Activated CD8-positive, alpha-beta memory T cell treated with anti-CD3 and anti-CD28 coated beads, Interleukin-2, amount 50 U/mL, for 48 hours (primary cell): ENCODE measurements around the gene THAP4.
"Not testable (repeated sequence)": the region's sequence is repeated elsewhere in the genome, so short reads cannot be mapped to it uniquely, and the experiment has no call there.

Experiments used
- DNase-seq: peaks from one replicate; pipeline ENCODE4 v3.0.0-alpha.2; 2020

Gene THAP4

DNA sequence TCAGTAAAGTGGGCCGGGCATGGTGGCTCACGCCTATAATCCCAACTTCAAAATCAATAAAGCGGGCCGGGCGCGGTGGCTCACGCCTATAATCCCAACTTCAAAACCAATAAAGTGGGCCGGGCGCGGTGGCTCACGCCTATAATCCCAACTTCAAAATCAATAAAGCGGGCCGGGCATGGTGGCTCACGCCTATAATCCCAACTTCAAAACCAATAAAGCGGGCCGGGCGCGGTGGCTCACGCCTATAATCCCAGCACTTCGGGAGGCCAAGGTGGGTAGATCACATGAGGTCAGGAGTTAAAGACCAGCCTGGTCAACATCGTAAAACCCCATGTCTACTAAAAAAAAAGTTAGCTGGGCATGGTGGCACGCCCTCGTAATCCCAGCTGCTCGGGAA is 25.8 kb upstream of the THAP4 start:
- not testable (repeated sequence) for DNase-seq

DNA sequence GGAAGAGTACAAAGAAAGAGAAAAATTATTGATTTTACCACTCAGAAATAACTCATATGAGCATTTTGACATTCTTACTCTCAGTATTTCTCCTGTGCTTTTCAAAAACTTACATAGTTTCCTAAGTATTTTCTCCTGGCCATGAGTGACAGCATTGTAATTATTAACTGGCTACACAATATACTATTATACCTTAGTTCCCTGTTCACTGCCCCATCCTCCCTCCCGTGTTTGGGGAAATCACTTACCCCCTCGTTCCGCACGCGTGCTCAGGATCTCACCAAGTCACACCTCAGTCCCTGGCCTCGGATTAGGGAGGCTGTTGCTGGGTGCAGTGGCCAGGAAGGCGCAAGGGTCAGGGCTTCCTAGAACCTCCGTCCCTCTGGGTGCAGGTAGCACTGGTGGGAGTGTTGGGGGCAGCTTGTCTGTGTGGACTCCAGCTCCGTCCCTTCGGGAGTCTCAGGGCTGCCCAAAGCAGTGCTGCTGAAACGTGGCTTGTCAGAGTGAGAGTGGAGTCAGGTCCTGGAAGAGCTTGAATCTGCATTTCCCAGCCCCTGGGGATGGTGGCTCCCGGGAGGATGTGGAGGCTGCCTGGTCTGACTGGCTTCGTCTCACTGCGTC is 23.7 kb upstream of the THAP4 start:
- no peak for DNase-seq

DNA sequence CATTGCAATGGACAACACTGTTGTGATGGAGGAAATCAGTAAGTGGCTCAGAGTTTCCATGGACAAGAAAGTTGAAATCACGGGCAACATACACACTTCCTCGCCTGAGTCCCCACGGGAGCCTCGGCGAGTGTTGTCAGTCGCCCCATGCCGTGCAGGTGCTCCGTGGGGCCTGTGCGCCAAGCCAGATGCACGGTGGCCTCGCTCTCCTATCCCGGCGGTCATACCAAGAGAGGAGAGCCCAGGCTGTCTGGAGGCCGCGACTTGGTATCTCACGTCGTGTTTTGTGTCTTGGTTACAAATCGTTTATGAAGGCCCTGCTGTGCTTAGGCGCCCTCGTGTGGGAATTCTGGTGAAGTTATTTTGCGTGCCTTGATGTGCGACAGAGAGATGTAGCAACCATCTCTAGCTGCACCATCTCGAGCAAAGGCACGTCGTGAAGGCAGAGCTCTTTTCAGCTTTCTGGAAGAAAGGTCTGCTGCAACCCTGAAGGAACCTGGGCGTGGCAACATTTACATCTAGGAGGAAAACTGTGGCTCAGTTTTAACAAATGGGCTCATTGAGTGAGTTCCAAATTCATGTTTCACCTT is 22.3 kb upstream of the THAP4 start:
- DNase-seq, result no peak

DNA sequence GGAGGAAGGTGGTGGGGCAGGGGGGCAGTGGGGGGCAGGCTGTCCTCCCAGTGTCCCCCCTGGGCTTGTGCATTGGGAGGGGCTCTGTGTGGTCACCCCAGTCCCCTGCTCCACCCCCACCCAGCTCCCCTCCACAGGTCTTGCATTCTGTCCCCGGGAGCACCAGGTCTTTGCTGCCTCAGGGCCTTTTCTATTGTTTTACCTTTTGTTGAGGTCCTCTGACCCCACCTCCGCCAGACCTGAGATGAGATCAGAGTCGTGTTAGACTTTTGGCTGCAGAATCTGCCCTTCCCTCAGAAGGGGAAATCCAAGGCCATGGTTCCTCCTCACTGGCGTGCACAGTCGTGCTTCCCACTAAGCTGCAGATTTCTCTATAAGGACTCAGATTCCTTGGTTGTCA is 21.3 kb upstream of the THAP4 start:
- DNase-seq, result no peak

DNA sequence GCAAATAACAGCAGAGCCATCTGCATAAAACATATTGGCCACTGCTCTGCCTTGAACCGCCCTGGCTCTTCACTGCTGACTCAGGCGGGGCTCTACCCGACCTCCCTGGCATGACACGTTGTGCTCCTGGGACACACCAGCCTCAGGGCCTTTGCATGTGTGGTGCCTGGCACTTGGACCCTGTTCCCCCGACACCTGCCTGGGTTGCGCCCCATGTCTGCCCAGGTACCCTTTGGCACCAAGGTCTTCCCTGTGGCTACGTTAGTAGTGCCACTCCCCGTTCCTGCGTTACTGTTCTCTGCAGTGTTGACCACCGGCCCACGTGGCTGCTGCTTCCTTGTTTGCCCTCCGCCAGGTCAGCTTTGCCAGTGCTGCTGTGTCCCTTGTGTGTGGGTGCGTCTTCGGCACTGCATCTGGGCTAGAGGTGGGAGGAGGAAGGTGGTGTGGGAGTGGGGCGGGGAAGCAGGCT is 20.9 kb upstream of the THAP4 start:
- no peak for DNase-seq

DNA sequence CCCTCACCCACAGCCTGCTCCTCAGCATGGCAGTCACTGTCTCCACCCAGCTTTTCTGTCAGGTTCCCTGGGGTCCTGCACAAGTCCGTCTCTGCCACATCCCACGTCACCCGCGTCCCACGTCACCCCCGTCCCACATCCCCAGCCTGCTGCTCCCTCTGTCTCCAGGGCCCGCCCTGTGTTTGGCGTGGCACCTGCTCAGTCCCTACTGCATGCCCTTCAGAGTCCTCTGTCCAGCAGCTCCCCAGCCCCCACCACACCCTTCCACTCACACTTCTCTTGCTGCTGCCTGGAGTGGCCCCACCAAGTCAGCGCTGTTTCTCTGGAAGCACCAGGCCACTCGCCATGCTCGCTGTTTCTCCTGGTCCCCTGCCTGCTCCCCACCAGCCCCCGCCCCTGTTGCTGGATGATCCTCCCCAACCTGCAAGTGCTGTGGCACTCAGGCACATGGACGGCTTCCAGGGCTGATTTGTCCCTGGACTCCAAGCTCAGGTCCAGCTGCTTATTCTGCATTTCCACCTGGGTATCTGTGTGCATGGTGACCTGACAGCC is 19.3 kb upstream of the THAP4 start:
- DNase-seq, result no peak

DNA sequence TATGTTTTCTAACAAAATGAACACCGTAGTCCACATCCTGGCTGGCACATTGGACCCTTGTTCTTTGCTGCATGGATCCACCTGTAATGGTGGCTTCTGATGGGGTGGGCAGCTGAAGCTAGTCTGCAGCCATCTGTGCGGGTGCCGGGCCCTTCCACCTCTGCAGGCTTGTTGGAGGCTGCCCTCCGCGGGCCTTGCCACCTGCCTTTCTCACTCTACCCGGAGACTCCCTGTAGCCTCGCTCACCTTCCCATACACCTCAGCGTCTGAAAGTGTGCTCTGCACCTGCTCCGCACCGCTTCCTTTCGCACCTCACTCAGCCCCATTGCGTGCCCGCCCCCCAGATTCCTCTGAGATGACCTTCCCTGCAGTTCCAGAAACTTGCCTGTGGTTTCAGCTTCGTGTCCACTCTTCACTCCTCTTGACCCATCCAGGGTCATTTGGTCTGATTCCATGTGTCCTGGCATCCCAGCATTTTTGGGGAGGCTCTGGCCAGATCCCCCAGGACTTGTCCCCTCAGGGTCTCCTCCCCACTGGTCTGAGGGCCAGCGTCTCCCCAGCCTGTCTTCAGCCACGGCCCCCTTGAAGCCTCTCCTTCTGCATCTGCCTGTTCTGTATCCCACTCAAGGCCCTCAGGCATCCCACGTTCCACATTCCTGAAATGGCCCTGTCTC is 18.7 kb upstream of the THAP4 start:
- DNase-seq, result no peak

DNA sequence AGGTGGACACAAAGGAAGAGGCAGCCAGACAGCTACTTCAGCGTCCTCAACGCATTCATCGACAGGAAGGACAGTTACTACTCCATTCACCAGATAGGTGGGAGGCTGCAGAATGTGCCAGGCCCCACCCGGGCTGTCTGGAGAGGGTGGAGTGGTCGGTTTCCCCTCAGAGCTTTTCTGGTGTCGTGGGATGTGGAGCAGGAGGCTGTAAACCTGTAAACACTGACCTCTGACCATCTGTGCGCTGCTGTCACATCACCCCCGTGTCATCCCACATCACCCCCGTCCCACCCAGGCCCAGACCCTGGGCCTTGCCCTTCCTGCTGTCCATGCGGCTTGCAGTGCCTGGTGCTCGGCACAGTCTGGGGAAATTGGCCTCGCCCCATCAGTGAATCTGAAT is 17.6 kb upstream of the THAP4 start:
- no peak for DNase-seq

DNA sequence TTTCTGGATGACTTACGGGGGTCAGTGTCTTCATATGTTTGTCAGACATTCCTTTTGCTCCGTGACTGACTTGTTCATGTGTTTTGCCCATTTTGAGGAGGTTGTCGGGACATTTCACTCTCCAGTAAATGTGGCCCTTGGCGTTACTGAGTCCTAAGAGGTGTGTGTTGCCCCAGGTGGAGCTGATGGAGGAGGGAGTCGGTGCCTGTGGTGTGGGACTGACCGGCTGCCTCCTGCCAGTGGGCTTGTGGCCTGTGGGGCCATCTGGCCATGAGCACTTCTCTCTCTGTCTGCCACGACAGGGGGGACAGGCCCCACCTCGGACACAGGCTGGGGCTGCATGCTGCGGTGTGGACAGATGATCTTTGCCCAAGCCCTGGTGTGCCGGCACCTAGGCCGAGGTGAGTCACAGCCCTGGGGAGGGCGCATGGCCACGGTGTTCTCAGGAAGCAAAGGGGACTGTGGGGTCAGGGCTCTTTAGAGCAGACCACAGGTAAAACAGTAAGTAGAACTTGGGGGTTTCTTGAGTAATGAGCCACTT is 16.3 kb upstream of the THAP4 start:
- no peak for DNase-seq

DNA sequence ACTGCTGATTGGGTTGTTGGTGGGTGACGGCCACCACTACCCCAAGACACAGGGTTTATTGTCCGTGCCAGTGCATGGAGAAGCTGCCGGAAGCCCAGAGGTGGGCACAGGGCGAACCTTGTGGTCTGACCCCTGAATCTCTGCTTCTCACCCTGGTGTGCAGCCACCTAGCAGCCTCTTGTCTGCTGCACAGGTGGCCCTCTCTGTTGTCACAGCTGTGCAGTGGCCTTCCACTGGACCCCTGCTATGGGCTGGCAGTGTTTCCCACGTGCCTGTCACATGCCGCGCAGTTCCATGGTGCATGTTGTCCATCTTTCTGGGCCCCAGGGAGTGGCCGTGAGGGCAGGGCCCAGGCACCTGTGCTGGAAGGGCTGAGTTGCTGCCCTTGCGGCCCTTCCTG is 15.8 kb upstream of the THAP4 start:
- no peak for DNase-seq

DNA sequence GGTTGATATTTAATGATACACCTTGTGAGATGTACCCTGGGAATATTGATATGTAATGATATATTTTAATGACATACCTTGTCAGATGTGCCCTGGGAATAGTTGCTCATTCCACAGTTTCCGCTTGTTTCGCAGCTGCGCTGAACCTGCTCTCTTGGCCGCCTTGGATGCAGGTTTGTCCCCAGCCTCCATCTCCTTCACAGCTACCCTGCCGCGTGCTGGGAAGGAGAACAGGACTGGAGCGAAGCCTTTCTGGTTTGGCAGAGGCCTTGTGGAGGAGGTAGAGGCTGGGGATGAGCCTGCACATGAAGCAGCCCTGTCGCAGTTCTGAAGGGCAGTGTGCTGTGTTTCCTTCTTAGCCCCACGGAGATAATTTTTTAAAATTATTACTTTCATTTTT is 15.2 kb upstream of the THAP4 start:
- DNase-seq, result no peak

DNA sequence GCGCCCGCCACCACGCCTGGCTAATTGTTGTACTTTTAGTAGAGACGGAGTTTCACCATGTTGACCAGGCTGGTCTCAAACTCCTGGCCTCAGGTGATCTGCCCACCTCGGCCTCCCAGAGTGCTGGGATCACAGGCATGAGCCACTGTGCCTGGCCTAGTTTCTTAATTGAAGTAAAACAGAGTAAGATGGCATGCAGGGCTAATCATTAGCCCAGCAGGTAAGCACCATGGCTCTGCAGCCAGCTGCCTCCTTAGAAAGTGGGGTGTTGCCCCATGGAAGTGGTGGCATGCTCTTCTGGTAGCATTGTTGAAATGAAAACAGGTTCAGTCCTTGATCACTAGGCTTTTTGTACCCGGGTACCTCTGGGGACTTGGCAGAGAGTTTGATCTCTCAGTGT is 13.0 kb upstream of the THAP4 start:
- no peak for DNase-seq

DNA sequence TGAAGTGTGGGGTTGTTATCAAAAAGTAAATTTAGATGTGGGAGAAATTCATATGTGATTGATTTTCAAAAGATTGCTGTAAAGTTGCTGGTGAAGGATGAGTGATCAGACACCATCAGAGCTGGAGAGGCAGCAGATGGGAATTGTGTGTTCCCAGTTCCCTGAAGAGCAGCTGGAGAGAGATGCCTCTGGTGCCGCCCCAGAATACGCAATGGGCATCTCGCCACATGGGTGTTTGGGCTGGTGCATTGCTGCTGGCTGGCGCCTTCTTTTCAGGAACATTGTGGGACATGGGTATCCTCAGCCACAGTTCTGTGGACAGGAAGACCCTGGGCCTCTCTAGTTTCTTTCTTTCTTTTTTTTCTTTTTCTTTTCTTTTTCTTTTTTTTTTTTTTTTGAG is 12.4 kb upstream of the THAP4 start:
- no peak for DNase-seq

DNA sequence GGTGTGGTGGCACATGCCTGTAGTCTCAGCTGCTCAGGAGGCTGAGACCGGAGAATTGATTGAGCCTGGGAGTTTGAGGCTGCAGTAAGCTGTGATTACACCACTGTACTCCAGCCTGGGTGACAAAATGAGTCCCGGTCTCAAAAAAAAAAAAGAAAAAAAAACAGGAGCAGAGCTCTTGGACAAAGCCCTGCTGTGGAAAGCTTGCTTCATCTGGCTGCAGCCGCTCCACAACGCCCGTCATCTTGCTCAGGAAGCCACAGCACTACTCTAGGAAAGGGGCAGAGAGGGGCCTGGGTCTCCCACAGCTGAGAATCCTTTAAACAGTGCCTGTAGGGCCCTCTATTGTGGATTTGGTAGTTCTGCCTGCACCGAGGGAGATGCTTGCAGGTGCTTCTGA is 11.5 kb upstream of the THAP4 start:
- no peak for DNase-seq

DNA sequence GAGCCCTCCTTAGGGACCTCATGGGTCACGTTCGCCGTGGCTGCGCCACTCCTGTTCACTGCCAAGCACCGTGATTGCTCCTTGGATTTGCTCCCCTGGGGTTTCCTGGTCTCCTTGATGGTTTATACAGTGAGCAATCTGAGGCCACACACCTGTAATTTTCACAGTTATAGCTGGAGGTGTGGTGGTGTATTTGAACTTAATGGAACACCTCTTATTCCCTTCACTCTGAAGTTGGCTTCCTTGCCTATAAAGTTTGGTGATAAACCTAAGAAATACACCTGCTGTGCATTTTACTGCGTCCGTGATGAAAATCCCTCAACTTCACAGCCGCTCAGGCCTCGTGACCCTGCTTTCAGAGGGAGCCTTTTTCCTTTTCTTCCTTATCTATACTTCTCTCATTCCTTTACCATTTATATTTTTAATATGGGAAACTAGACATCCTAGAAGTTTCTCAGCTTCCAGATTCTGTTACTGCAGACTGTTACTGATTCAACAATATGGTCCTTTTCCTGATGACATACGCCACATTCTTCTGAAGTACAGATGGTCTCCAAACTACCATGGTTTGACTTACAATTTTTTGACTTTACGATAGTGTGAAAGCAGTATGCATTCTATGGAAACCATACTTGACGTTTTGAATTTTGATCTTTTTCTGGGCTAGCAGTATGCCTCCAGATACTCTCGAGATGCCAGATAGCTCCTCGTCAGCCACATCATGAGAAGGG is 9.1 kb upstream of the THAP4 start:
- DNase-seq, result no peak

DNA sequence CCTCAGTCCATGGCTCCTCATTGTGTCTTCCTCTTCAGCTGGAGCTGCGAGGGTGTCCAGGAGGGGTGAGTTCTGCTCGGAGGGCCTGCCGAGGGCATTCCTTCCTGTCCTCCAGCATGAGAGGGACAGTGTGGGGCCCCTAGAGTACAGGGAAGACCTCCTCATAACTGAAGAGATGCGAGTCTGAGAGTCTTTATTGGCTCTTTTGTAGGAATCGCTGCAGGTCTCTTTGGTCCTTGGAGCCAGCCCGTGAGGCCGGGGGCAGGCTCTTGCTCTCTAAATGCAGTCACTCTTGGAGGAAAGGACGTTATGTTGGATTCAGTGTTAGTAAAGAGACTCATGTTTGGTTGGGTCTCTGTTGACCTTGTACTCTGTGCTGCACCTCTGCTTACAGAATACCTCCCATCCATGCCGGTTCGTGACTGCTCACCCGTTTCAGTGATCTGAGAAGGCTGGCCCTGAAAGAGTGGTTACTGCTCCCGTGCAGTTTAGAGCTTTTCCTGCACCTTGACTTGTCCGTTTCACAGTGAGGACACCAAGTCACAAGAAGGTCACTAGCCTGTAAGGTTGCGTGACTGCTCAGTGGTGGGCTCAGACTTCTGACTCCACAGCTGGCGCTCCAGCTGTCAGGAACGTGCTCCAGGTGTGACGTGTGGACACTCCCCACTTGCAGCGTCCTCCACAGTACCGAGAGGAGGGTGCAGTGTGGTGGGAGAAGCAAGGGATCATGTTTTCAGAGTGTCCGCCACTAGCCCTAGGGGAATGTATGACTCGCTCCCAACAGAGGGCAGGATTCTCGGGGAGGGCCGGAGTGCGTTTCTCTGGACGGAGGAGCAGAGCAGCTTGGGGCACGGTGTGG is 8.3 kb upstream of the THAP4 start:
- DNase-seq, result no peak

DNA sequence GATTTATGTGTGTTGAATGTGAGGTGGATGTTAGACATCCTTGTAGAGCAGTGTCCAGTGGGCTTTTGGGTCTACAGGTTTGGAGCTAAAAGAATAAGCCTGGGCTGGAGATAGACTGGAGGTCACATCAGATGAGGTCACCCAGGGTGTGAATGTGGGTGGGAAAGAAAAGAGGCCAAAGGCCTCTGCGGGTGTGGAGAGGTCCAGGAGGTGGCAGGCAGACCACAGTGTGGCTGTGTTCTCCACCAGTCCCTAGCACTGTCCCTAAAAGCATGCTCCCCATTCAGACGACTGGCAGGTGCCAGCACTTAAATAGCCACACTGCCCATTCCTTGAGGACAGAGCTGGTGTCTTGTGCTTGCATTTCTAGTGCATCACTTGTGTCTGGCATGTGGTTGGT is 4.7 kb upstream of the THAP4 start:
- DNase-seq, result no peak

DNA sequence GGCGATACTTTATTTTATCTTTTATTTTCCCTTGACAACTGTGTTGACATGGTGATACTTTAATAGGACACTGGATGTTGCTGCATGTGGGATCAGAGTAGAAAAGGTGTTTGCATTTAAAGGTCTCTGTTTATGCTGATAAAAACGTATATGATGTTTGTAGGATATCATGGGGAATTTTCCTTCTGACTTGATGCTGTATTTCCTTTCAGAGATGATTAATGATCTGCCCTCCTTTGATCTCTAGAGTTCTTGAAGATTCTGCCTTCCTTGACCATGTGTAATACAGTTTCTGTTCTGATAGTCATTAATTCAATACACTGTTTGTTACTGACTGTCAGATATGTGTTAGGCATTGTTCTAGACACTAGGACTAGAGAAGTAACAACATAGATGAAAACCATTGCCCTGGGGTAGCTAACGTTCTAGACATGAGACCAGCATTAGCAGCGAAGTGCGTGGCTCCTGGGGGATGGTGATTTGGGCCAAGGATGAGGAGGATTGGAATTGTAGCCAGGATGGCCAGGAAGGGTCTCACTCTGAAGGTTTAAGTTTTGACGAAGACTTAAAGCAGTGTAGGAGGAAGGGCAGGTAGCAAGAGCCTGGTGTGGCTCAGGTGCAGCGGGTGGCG is 3.3 kb upstream of the THAP4 start:
- DNase-seq, result no peak

DNA sequence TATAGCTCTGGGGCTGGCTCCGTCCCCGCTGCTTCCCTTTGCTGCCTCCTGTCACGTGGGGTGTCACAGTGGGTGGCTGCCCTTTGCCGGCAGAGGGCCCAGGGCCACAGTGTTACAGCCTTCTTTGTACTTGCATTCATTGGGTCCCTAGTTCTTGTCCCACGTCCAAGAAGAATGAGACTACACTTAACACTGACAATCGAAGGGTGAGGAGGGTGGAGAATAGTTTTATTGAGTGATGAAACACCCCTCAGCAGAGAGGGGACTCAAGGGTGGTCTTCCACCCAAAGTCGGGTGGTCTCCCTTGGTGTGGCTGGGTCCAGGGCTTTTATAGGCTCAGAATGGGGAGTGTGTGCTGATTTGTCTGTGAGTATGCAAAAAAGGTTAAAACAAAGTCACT is 2.4 kb upstream of the THAP4 start:
- no peak for DNase-seq

DNA sequence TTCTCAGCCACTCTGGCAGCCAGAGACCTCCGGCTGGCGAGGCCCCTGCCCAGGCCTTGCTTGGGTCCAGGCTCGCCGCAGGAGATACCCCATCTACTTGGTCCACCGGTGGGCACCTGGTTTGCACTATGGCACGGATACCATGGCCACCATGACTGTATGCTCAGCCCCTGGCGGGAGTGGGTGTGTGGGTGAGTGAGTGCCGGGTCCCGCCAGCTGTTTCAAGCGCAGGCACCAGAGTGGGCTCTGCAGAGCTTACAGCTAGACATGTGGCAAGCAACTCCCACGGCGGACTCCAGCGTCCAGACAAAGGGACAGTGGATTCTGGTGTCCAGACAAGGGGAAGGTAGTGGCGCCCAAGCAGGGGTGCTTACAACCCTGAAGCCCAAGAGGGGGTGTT is 2.0 kb upstream of the THAP4 start:
- DNase-seq, result no peak

DNA sequence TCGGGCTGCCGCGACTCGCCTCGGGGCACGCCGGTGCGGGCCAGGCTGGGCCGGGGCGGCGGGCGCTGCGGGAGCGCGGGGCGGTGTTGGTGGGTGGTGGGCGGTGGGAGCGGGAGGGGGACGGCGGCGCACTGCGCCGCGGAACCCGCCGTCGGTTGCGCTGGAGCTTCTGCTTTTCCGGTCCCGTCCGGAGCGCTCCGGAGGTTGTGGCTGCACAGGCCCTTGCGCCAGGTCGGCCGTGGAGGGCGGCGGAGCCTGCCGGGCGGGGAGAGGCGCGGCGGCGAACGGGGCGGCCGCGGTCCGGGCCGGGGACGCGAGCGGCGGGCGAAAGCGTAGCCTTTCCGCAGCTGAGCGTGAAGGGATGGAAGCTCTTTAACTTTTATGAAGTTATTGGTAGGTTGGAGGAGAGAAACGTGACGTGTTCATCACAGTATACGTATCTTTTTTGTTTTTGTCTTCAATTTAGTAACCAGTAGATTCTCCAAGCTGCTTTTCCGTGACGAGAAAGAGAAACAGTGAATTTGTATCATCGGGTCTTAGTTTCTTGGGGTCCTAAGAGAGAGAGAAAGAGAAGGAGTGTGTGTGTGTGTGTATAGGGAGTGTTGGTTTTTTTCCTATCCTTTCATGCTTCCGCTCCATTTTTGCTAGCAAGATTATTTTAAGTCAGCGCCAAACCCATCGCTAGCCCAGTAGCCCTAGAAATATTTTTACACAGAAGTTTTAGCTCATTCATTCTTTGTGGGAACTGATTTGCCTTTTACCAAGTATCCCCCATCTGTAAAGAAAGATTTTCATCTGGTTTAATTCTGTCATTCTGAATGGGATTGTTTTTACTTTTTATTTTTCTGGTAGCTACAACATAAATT is 1.1 kb upstream of the THAP4 start:
- DNase-seq, result no peak
